Sigmoid colon (tissue), 7 donors: Measurements from ENCODE around the gene OXA1L. TPM values are rescaled to one million over a fixed set of nuclear protein-coding genes. Genes with fewer than 3 reads are reported as not detected.
"Not testable (repeated sequence)": the region's sequence is repeated elsewhere in the genome, so short reads cannot be mapped to it uniquely, and the experiment has no call there.

Source experiments
- DNase-seq: peaks from one replicate; pipeline ENCODE4 v3.0.0-alpha.2; 2019
- H3K27ac ChIP-seq, 4 donors: fragments of 200-600 bp; sonication (generic); one replicate each; pipeline ENCODE4 v1.5.1; 2016 to 2019; ENCODE audit warnings: mild to moderate bottlenecking in 1 of 4
- H3K27me3 ChIP-seq, 3 donors: fragments of 200-600 bp; sonication (generic); one replicate each; pipeline ENCODE4 v1.5.1; 2019; ENCODE audit warnings: mild to moderate bottlenecking in 1 of 3
- H3K36me3 ChIP-seq, 4 donors: fragments of 200-600 bp; sonication (generic); one replicate each; pipeline ENCODE4 v1.5.1; 2016 to 2019
- H3K4me1 ChIP-seq, 4 donors: fragments of 200-600 bp; sonication (generic); one replicate each; pipeline ENCODE4 v1.5.1; 2017 to 2019
- H3K4me3 ChIP-seq, 4 donors: fragments of 200-600 bp; sonication (generic); one replicate each; pipeline ENCODE4 v1.5.1; 2017 to 2019; ENCODE audit warnings: mild to moderate bottlenecking in 2 of 4, moderate library complexity in 1 of 4
- H3K9me3 ChIP-seq, 4 donors: fragments of 200-600 bp in 3 of 4; sonication (generic) in 3 of 4; one replicate each; pipeline versions ENCODE4 v1.5.1 to v1.6.1; 2013 to 2019
- CTCF ChIP-seq, 4 experiments: fragments of 450-650 bp in 3 of 4; fragments of 200-600 bp in 1 of 4; IDR thresholded peaks; one replicate each; pipeline ENCODE4 v1.5.1; 2016 to 2019; ENCODE audit warnings: antibody characterized with exemption in 4 of 4, mild to moderate bottlenecking in 3 of 4, moderate library complexity in 2 of 4
- EP300 ChIP-seq, 4 donors: sonication (generic); formaldehyde crosslinking; IDR thresholded peaks; one replicate each; pipeline ENCODE4 v1.6.1; 2017; ENCODE audit warnings: antibody characterized with exemption in 4 of 4
- POLR2A ChIP-seq, 2 donors: fragments of 450-650 bp; IDR thresholded peaks; one replicate each; pipeline ENCODE4 v1.6.1; 2016; ENCODE audit warnings: antibody characterized with exemption in 2 of 2, mild to moderate bottlenecking in 2 of 2, moderate library complexity in 2 of 2
- POLR2AphosphoS5 ChIP-seq, 4 donors: sonication (generic); formaldehyde crosslinking; IDR thresholded peaks; one replicate each; pipeline ENCODE4 v1.6.1; 2017; ENCODE audit warnings: antibody characterized with exemption in 4 of 4
- WGBS, 2 donors: extraction: QIAGEN DNeasy Blood & Tissue Kit; methylation state at CpG; one replicate each; pipeline ENCODE4 v1.1.7; 2013; 5-methylcytosine and 5-hydroxymethylcytosine counted together
- intact Hi-C: fragments of 100-400 bp; cut with DNase I; formaldehyde crosslinking; loops from one replicate; pipeline ENCODE4 v1.15.1; 2023
- polyA plus RNA-seq, 3 donors: library from polyadenylated mRNA; stranded (reverse); fragments of 200-250 nt; gene quantifications; one replicate each; pipeline ENCODE4 v1.2.3, GENCODE V29; 2013
- total RNA-seq, 4 donors: library from RNA; depleted of rRNA; stranded (reverse); fragments of >200 nt; gene quantifications; one replicate each; pipeline ENCODE4 v1.1.0, GENCODE V29; 2016
- donor health status: healthy with polysubstance abuse.
- donor health status: Bipolar disorder and iron deficiency.
- donor health status: healthy.

The OXA1L gene
- total and polyA plus RNA-seq, 7 donors: 85.1 to 113 (median 97.8) TPM

- DNase-seq: no peak
- no peaks in the 10 kb centered on the region for H3K9me3 ChIP-seq
- TF ChIP-seq CTCF (IDR thresholded peaks at IDR 0.05): no peak
- TF ChIP-seq EP300 (IDR thresholded peaks at IDR 0.05): no peak
- no peak for TF ChIP-seq POLR2A (IDR thresholded peaks at IDR 0.05)
- TF ChIP-seq POLR2AphosphoS5 (IDR thresholded peaks at IDR 0.05): no peak
- H3K27me3 ChIP-seq: no peaks in the 10 kb centered on the region
- H3K4me3 ChIP-seq: no peak overlapping the region
- intact Hi-C loops: no loop called here
- H3K27ac ChIP-seq: no peak overlapping the region
- WGBS, 2 donors: 96 to 97% methylated on average over 4 of the region's 4 CpGs
- H3K36me3 ChIP-seq: no peaks in the 10 kb centered on the region
- no peaks in the 10 kb centered on the region for H3K4me1 ChIP-seq
Measured at GRCh38 chr14:22786685-22787084, 20.2 kb downstream of the OXA1L start.

GRCh38 chr14:22791301-22791700 lies 24.8 kb downstream of the OXA1L start:
- no peak overlapping the region for H3K4me3 ChIP-seq
- H3K36me3 ChIP-seq: no peaks in the 10 kb centered on the region
- WGBS, 2 donors: 56 to 77% methylated on average over 3 of the region's 3 CpGs
- no peaks in the 10 kb centered on the region for H3K9me3 ChIP-seq
- TF ChIP-seq POLR2AphosphoS5 (IDR thresholded peaks at IDR 0.05) (no peak), CTCF (IDR thresholded peaks at IDR 0.05) (no peak), EP300 (IDR thresholded peaks at IDR 0.05) (no peak), POLR2A (IDR thresholded peaks at IDR 0.05) (no peak)
- no peaks in the 10 kb centered on the region for H3K4me1 ChIP-seq
- intact Hi-C loops: no loop called here
- no peak for DNase-seq
- H3K27me3 ChIP-seq: no peaks in the 10 kb centered on the region
- H3K27ac ChIP-seq: no peak overlapping the region

- no peak for DNase-seq
- TF ChIP-seq EP300 (IDR thresholded peaks at IDR 0.05) (no peak), CTCF (IDR thresholded peaks at IDR 0.05) (no peak), POLR2A (IDR thresholded peaks at IDR 0.05) (no peak), POLR2AphosphoS5 (IDR thresholded peaks at IDR 0.05) (no peak)
- Histone ChIP-seq H3K27me3 (no peaks in the 10 kb centered on the region), H3K9me3 (no peaks in the 10 kb centered on the region), H3K27ac (no peak overlapping the region), H3K36me3 (no peaks in the 10 kb centered on the region), H3K4me3 (no peak overlapping the region), H3K4me1 (no peaks in the 10 kb centered on the region)
- 93 to 96% methylated on average over 2 of the region's 2 CpGs for WGBS, 2 donors
- intact Hi-C loops: no loop called here
Measured at GRCh38 chr14:22792158-22792557, 25.7 kb downstream of the OXA1L start.

GRCh38 chr14:22793550-22793949 lies 27.1 kb downstream of the OXA1L start:
- DNase-seq, H3K4me1 ChIP-seq, H3K27ac ChIP-seq, intact Hi-C loops, H3K9me3 ChIP-seq, H3K4me3 ChIP-seq, H3K27me3 ChIP-seq, H3K36me3 ChIP-seq: not testable (repeated sequence)
- WGBS, 2 donors: 70 to 88% methylated on average over 5 of the region's 5 CpGs

GRCh38 chr14:22793976-22794375 lies 27.5 kb downstream of the OXA1L start:
- H3K9me3 ChIP-seq: no peaks in the 10 kb centered on the region
- intact Hi-C loops: no loop called here
- 76 to 77% methylated on average over 5 of the region's 5 CpGs for WGBS, 2 donors
- H3K4me3 ChIP-seq: no peak overlapping the region
- no peak overlapping the region for H3K27ac ChIP-seq
- H3K4me1 ChIP-seq: no peaks in the 10 kb centered on the region
- no peaks in the 10 kb centered on the region for H3K36me3 ChIP-seq
- H3K27me3 ChIP-seq: no peaks in the 10 kb centered on the region
- TF ChIP-seq POLR2A (IDR thresholded peaks at IDR 0.05) (no peak), POLR2AphosphoS5 (IDR thresholded peaks at IDR 0.05) (no peak), CTCF (IDR thresholded peaks at IDR 0.05) (no peak), EP300 (IDR thresholded peaks at IDR 0.05) (no peak)
- DNase-seq: no peak
